Measurements from ENCODE around the gene DIAPH2.

Gene DIAPH2

DNA sequence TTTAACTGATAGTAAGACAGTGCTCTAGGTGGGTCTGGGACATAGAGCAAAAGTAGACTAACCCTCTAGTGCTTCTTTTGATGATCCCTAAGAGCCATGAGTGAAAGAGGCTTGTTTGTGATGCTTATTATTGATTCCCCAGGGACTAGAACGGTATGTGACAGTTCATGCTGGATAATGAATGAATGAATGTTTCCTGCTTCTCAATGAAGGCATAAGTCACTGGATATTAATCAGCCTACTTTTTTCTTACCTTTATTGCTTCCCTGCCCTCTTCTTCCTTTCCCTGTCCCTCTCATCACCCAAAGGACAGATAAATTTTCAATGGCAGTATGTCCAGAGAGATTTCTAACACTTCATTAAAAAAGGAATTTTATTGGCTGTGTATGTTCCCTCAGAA is 685.3 kb downstream of the DIAPH2 start:
- Histone ChIP-seq H3K9me3 (ENCODE audit: control insufficient read depth, insufficient read depth, low read length) (no peaks in the 10 kb centered on the region), H3K27ac (ENCODE audit: low read depth, low read length) (no peak overlapping the region), H3K27me3 (ENCODE audit: control insufficient read depth, insufficient read depth, low read length) (no peaks in the 10 kb centered on the region), H3K4me1 (ENCODE audit: control insufficient read depth, insufficient read depth, low read length) (peaks cover 12% of the 10 kb centered on the region; the same call in 1 of the 2 replicates), H3K4me3 (ENCODE audit: low read depth, low read length) (no peak overlapping the region), H3K36me3 (ENCODE audit: control insufficient read depth, insufficient read depth, low read length) (peaks cover 56% of the 10 kb centered on the region), H3K9ac (ENCODE audit: low read depth, low read length) (no peak overlapping the region)

DNA sequence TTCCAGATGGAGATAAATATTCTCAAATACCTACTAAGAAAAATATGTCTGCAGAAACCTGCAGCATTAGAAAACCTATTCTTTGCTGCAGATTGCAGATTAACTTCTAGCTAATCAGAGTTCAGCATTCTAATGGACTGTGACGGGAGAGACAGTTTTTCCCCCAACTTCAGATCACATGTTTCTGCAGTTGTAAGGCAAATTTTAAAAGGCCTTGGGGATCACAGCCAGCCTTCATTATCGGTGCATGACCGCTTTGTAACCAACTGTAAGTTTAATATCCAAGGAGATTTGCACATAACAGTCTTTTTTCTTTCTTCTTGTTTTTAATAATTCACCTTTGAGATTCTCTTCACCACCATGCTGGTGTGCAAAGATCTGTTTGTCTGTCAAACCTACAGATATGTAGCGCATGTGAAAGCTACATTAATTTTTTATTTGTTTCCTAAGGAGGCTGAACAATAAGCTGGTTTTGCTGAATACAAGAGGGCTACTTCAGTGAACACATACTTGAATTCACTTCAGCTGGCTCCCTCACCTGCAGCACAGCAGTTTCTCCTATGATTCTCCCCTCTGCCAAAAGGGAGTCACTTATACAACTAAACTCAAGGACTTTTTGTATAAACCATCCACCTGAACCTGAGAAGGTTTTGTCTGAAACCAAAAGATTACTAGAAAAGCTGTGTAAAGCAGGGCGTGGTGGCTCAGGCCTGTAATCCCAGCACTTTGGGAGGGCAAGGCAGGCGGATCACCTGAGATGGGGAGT is 687.5 kb downstream of the DIAPH2 start:
- Histone ChIP-seq H3K4me3 (ENCODE audit: low read depth, low read length) (no peak overlapping the region), H3K9me3 (ENCODE audit: control insufficient read depth, insufficient read depth, low read length) (no peaks in the 10 kb centered on the region), H3K36me3 (ENCODE audit: control insufficient read depth, insufficient read depth, low read length) (peaks cover 69% of the 10 kb centered on the region), H3K4me1 (ENCODE audit: control insufficient read depth, insufficient read depth, low read length) (peaks cover 12% of the 10 kb centered on the region; the same call in 1 of the 2 replicates), H3K9ac (ENCODE audit: low read depth, low read length) (no peak overlapping the region), H3K27me3 (ENCODE audit: control insufficient read depth, insufficient read depth, low read length) (no peaks in the 10 kb centered on the region), H3K27ac (ENCODE audit: low read depth, low read length) (no peak overlapping the region)

DNA sequence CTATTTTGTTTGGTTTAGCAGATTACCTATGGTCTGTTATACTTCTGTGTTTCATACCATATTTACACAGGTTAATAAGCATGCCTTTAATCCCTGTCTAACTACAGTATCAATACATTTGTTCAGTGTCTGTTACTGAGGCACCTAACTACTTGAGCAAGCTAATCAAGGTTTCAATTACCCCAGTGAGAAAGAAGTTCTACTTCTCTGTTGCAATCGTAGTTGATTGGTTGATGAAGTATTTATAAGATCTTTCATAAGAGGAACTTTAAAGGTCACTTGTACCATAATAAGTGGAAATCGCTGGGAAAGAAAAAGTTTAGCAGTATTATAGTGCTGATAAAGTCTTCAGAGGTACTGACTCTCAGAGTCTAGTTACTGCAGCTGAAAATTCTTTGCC is 689.6 kb downstream of the DIAPH2 start:
- no peak overlapping the region for H3K9ac ChIP-seq (ENCODE audit: low read depth, low read length)
- no peaks in the 10 kb centered on the region for H3K27me3 ChIP-seq (ENCODE audit: control insufficient read depth, insufficient read depth, low read length)
- peaks cover 20% of the 10 kb centered on the region for H3K4me1 ChIP-seq (ENCODE audit: control insufficient read depth, insufficient read depth, low read length)
- H3K4me3 ChIP-seq (ENCODE audit: low read depth, low read length) = no peak overlapping the region
- H3K9me3 ChIP-seq (ENCODE audit: control insufficient read depth, insufficient read depth, low read length) = no peaks in the 10 kb centered on the region
- no peak overlapping the region for H3K27ac ChIP-seq (ENCODE audit: low read depth, low read length)
- H3K36me3 ChIP-seq (ENCODE audit: control insufficient read depth, insufficient read depth, low read length) = peaks cover 68% of the 10 kb centered on the region

DNA sequence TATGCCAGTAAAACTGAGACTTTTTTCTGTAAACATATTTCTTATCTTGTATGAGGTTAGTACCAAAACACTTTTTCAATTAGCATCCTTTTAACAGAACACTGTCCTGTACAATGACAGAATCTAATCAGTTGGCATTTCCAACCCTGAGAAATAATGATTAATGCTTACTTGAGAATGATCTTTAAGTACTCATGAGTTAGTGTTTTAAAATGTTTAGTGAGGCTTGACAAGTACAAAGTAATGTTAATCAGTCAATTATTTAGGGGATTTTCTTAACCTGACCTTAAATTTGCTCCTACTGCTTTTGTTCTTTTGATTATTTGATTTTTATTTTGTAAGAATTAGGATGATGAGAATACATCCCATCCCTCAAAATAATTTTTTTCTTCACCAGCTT is 695.6 kb downstream of the DIAPH2 start:
- Histone ChIP-seq H3K27me3 (ENCODE audit: control insufficient read depth, insufficient read depth, low read length) (no peaks in the 10 kb centered on the region), H3K9me3 (ENCODE audit: control insufficient read depth, insufficient read depth, low read length) (no peaks in the 10 kb centered on the region), H3K9ac (ENCODE audit: low read depth, low read length) (no peak overlapping the region), H3K4me1 (ENCODE audit: control insufficient read depth, insufficient read depth, low read length) (peaks cover 35% of the 10 kb centered on the region), H3K27ac (ENCODE audit: low read depth, low read length) (no peak overlapping the region), H3K4me3 (ENCODE audit: low read depth, low read length) (no peak overlapping the region), H3K36me3 (ENCODE audit: control insufficient read depth, insufficient read depth, low read length) (peaks cover 57% of the 10 kb centered on the region)

DNA sequence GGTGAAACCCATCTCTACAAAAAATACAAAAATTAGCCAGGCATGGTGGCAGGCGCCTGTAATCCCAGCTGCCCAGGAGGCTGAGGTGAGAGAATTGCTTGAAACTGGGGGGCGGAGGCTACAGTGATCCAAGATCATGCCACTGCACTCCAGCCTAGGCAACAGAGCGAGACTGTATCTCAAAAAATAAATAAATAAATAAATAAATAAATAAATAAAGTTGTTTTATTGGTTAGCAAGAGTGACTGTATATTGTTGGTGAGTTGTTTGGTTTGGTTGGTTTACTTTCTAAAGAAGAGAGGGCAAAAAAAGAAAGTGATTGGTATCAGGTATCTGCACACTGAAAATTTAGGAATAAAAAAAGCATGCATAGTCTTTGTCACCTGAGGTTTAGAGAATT is 700.0 kb downstream of the DIAPH2 start:
- no peak overlapping the region for H3K27ac ChIP-seq (ENCODE audit: low read depth, low read length)
- H3K4me3 ChIP-seq (ENCODE audit: low read depth, low read length) = no peak overlapping the region
- H3K36me3 ChIP-seq (ENCODE audit: control insufficient read depth, insufficient read depth, low read length) = peaks cover 67% of the 10 kb centered on the region
- no peaks in the 10 kb centered on the region for H3K27me3 ChIP-seq (ENCODE audit: control insufficient read depth, insufficient read depth, low read length)
- H3K9me3 ChIP-seq (ENCODE audit: control insufficient read depth, insufficient read depth, low read length) = no peaks in the 10 kb centered on the region
- H3K9ac ChIP-seq (ENCODE audit: low read depth, low read length) = no peak overlapping the region
- H3K4me1 ChIP-seq (ENCODE audit: control insufficient read depth, insufficient read depth, low read length) = peaks cover 23% of the 10 kb centered on the region

DNA sequence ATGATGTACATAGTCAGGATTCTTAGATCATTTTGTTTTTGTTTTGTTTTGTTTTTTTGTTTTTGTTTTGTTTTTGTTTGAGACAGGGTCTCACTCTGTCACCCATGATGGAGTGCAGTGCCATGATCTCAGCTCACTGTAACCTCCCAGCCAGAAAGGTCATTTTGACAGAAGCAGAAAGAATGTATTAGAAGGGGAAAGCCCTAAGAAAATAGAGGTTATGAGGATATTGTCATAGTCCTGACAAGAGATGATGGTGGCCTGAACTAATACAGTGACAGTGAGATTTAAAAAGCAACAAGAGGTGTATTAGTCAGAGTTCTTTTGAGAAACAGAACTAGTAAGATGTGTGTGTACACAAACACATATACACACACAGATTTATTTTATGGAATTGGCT is 702.4 kb downstream of the DIAPH2 start:
- no peak overlapping the region for H3K27ac ChIP-seq (ENCODE audit: low read depth, low read length)
- H3K9ac ChIP-seq (ENCODE audit: low read depth, low read length) = no peak overlapping the region
- peaks cover under 1% of the 10 kb centered on the region; the same call in 1 of the 2 replicates for H3K4me1 ChIP-seq (ENCODE audit: control insufficient read depth, insufficient read depth, low read length)
- H3K27me3 ChIP-seq (ENCODE audit: control insufficient read depth, insufficient read depth, low read length) = no peaks in the 10 kb centered on the region
- no peak overlapping the region for H3K4me3 ChIP-seq (ENCODE audit: low read depth, low read length)
- H3K9me3 ChIP-seq (ENCODE audit: control insufficient read depth, insufficient read depth, low read length) = no peaks in the 10 kb centered on the region
- peaks cover 87% of the 10 kb centered on the region for H3K36me3 ChIP-seq (ENCODE audit: control insufficient read depth, insufficient read depth, low read length)

DNA sequence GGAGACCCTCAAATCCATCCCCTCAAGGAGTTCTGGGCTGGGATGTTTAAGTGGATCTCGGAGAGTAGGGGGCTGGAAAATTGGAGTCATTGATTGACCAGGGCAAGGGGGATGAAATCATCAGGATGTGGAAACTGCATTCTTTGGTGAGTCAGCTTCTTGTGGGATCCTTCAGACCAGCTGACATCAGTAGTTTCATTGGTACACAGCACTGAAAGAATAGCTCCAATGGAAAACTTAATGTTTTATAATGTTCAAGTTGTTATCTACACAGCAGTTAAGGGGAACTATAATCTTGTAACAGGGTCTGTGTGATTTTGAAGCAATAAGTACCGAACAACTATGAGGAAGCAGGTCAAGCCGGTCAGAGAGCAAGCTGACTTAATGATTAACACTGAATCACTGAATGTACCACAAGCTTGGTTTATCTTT is 705.1 kb downstream of the DIAPH2 start:
- Histone ChIP-seq H3K4me1 (ENCODE audit: control insufficient read depth, insufficient read depth, low read length) (no peaks in the 10 kb centered on the region), H3K36me3 (ENCODE audit: control insufficient read depth, insufficient read depth, low read length) (peaks cover 86% of the 10 kb centered on the region), H3K9ac (ENCODE audit: low read depth, low read length) (0 out of 2 replicates have a peak overlapping the region, but pooled peaks have one; percentile 3), H3K9me3 (ENCODE audit: control insufficient read depth, insufficient read depth, low read length) (no peaks in the 10 kb centered on the region), H3K27me3 (ENCODE audit: control insufficient read depth, insufficient read depth, low read length) (no peaks in the 10 kb centered on the region), H3K27ac (ENCODE audit: low read depth, low read length) (no peak overlapping the region), H3K4me3 (ENCODE audit: low read depth, low read length) (no peak overlapping the region)

DNA sequence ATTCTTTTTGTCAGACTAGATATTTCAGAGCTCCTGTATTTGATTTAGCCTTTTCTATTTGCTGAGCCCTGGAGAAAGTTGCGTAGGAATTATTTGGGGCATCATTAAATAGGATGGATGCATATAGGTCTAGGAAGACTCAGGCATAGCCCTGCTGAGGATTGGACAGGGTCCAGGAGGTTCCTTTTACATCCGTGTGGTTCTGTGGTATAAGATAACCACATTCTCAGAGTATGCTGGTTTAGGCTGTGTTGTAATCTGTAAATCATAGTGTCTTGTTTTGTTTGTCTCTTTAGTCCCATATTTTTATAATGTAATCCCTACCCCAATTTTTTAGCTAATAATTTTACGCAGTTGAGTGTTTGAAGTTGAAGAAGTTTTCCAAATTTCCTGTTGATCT is 712.7 kb downstream of the DIAPH2 start:
- Histone ChIP-seq H3K4me1 (ENCODE audit: control insufficient read depth, insufficient read depth, low read length) (peaks cover 25% of the 10 kb centered on the region), H3K9ac (ENCODE audit: low read depth, low read length) (no peak overlapping the region), H3K4me3 (ENCODE audit: low read depth, low read length) (no peak overlapping the region; the same call in 1 of the 2 replicates), H3K27ac (ENCODE audit: low read depth, low read length) (peak overlapping the region; percentile 60), H3K9me3 (ENCODE audit: control insufficient read depth, insufficient read depth, low read length) (no peaks in the 10 kb centered on the region), H3K27me3 (ENCODE audit: control insufficient read depth, insufficient read depth, low read length) (no peaks in the 10 kb centered on the region), H3K36me3 (ENCODE audit: control insufficient read depth, insufficient read depth, low read length) (peaks cover 55% of the 10 kb centered on the region)

DNA sequence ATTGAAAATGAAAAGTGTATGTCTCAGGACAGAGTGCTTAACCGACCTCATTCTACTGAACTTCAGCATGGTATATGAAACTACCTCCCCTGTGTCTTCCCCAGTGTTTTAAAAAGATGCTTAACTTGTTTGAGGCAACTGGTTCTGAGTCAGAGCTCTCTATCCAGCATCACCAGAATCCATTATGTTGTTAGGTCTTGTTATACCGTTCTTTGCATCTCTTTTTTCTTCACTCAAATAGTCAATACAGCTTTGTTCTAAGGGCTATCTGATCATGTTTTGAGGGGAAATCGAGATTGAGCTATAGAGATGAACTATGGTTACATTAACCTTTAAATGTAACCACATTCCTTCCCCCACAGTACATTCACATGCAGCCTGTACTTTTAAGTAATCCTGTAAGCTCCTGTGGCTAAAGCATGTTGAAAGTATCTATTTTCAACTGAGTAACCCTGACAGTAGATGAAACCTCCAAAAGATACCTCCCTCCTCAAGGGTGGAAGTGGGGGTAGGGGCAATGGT is 713.4 kb downstream of the DIAPH2 start:
- peaks cover 25% of the 10 kb centered on the region for H3K4me1 ChIP-seq (ENCODE audit: control insufficient read depth, insufficient read depth, low read length)
- H3K27me3 ChIP-seq (ENCODE audit: control insufficient read depth, insufficient read depth, low read length) = no peaks in the 10 kb centered on the region
- H3K9ac ChIP-seq (ENCODE audit: low read depth, low read length) = no peak overlapping the region
- no peaks in the 10 kb centered on the region for H3K9me3 ChIP-seq (ENCODE audit: control insufficient read depth, insufficient read depth, low read length)
- peak overlapping the region; percentile 60 for H3K27ac ChIP-seq (ENCODE audit: low read depth, low read length)
- peaks cover 55% of the 10 kb centered on the region for H3K36me3 ChIP-seq (ENCODE audit: control insufficient read depth, insufficient read depth, low read length)
- no peak overlapping the region for H3K4me3 ChIP-seq (ENCODE audit: low read depth, low read length)

DNA sequence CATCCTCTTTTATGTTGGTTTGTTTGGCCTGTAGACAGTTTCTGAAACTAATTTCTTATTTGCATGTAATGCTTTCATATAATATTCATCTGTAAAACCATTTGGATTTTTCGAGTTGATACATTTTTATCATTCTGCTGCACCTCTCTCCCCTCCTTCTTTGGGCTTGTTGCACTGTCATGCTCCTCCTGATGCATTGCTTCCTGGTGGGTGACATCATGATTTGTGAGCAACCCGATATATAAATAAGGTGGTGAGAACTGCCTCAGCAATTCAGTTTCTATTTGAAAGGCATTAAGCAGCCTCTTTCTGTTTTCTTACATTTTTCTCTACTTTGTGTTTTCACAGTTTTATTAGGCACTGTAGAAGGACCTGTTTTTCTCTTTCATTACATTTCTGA is 714.8 kb downstream of the DIAPH2 start:
- Histone ChIP-seq H3K4me1 (ENCODE audit: control insufficient read depth, insufficient read depth, low read length) (peaks cover 25% of the 10 kb centered on the region), H3K27ac (ENCODE audit: low read depth, low read length) (no peak overlapping the region)

DNA sequence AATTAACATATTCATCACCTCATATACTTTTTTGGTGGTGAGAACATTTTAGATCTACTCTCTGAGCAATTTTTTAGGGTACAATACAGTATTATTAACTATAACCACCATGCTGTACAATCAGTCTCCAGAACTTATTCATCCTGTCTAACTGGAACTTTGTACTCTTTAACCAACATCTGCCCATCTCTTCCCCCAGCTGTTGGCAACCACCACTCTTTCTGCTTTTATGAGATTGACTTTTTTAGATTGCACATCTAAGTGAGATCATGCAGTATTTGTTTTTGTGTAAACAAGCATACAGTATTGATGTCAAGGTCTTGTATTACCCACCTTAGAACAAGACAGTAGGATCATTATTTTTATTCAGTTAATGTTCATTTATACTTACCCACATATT is 715.9 kb downstream of the DIAPH2 start:
- Histone ChIP-seq H3K27me3 (ENCODE audit: control insufficient read depth, insufficient read depth, low read length) (no peaks in the 10 kb centered on the region), H3K4me1 (ENCODE audit: control insufficient read depth, insufficient read depth, low read length) (peaks cover 25% of the 10 kb centered on the region), H3K36me3 (ENCODE audit: control insufficient read depth, insufficient read depth, low read length) (peaks cover 53% of the 10 kb centered on the region), H3K9ac (ENCODE audit: low read depth, low read length) (no peak overlapping the region), H3K4me3 (ENCODE audit: low read depth, low read length) (no peak overlapping the region), H3K27ac (ENCODE audit: low read depth, low read length) (no peak overlapping the region), H3K9me3 (ENCODE audit: control insufficient read depth, insufficient read depth, low read length) (no peaks in the 10 kb centered on the region)

More for the DNA sequence above, 714.8 kb downstream of the DIAPH2 start:
- H3K27me3 ChIP-seq (ENCODE audit: control insufficient read depth, insufficient read depth, low read length) = no peaks in the 10 kb centered on the region
- peaks cover 54% of the 10 kb centered on the region for H3K36me3 ChIP-seq (ENCODE audit: control insufficient read depth, insufficient read depth, low read length)
- no peak overlapping the region for H3K4me3 ChIP-seq (ENCODE audit: low read depth, low read length)
- H3K9ac ChIP-seq (ENCODE audit: low read depth, low read length) = no peak overlapping the region
- no peaks in the 10 kb centered on the region for H3K9me3 ChIP-seq (ENCODE audit: control insufficient read depth, insufficient read depth, low read length)

Data from HUES48 (cell line).